AG04450 (cell line): ENCODE results near the gene FIS1. TPM values are rescaled to one million over a fixed set of nuclear protein-coding genes. Genes with fewer than 3 reads are reported as not detected.

ENCODE experiments used
- CTCF ChIA-PET: fragments of 300-600, 350-600 bp; formaldehyde crosslinking; extraction: SDS; loops from one replicate; lab custom pipeline; 2022; ENCODE audit warnings: antibody characterized with exemption, inconsistent platforms; lab: Charles Lee
- POLR2A ChIA-PET: fragments of 350-600 bp; formaldehyde crosslinking; extraction: SDS; loops from one replicate; lab custom pipeline; 2021; ENCODE audit warnings: antibody characterized with exemption, inconsistent platforms; lab: Yijun Ruan, JAX
- DNase-seq: peaks from one replicate; pipeline ENCODE4 v3.0.0-alpha.2; 2011; ENCODE audit warnings: low read depth, low spot score
- H3K27ac ChIP-seq: one replicate; pipeline ENCODE4 v1.5.1; 2012; ENCODE audit warnings: low read depth, low read length, control low read depth
- H3K27me3 ChIP-seq: one replicate; pipeline ENCODE4 v1.6.0; 2012; ENCODE audit warnings: low read length; ENCODE audit not compliant: control insufficient read depth, insufficient read depth
- H3K4me3 ChIP-seq: 2 replicates; pipeline ENCODE4 v1.5.1; 2011; ENCODE audit warnings: mild to moderate bottlenecking, low read depth, low read length, control low read depth
- H3K9me3 ChIP-seq: 2 replicates; pipeline ENCODE4 v1.5.1; 2012; ENCODE audit warnings: low read length; ENCODE audit not compliant: control insufficient read depth, insufficient read depth
- CTCF ChIP-seq: IDR thresholded peaks from 2 replicates; pipeline ENCODE4 v1.5.1; 2011; ENCODE audit warnings: low read depth, low read length, control low read depth, inconsistent platforms
- polyA plus RNA-seq: library from polyadenylated mRNA; depleted of rRNA; stranded (reverse); fragments of >200 nt; gene quantifications from 2 replicates; pipeline ENCODE4 v1.2.3, GENCODE V29; 2011

FIS1 gene
- polyA plus RNA-seq, 1 experiment, result 170 TPM

DNA sequence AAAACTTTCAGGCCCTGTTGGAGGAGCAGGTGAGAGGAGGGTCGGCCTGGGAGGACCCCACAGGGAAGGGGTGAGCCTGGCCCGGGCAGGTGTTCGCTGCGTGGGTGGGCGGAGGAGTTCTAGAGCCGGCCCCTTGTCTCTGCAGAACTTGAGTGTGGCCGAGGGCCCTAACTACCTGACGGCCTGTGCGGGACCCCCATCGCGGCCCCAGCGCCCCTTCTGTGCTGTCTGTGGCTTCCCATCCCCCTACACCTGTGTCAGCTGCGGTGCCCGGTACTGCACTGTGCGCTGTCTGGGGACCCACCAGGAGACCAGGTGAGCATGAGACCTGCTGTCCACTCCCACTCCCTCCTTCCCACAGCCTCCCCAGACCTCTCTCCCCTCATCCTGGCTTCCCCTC, 21.4 kb downstream of the FIS1 start:
- ChIA-PET POLR2A (interaction anchor here (0.7 kb wide), 1 partner anchor 20 kb away, joined by 3 read pairs; no protein-coding TSS in a partner anchor), CTCF (no interaction called here)
- no peak for DNase-seq
- H3K4me3 ChIP-seq, result no peak overlapping the region
- no peak for TF ChIP-seq CTCF
- no peaks in the 10 kb centered on the region; the same call in 1 of the 2 replicates for H3K9me3 ChIP-seq
- no peaks in the 10 kb centered on the region for H3K27me3 ChIP-seq
- H3K27ac ChIP-seq, result no peak overlapping the region

DNA sequence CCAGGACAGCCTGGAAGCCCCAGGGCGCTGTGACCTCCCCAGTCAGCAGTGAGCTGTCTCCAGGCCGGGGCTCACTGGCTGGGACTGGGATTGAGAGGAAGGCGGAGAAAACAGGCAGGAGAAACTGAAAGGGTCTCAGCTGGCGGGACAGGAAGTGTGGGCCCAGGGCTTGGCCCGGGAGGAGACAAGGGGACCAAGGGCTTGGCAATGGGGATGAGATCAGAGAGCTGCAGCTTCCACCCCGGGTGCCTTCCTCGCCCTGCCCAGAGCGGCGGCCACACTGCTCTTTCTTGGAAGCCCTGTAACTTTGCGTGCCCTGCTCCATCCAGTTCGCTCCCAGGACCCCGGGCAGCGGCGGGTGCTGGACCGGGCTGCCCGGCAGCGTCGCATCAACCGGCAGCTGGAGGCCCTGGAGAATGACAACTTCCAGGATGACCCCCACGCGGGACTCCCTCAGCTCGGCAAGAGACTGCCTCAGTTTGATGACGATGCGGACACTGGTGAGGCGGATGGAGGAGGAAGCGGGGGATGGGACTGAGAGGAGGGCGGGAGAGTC, 22.5 kb downstream of the FIS1 start:
- no peak for TF ChIP-seq CTCF
- H3K27me3 ChIP-seq, result no peaks in the 10 kb centered on the region
- DNase-seq, result no peak
- no peak overlapping the region for H3K27ac ChIP-seq
- CTCF ChIA-PET, result interaction anchor here (0.6 to 1.4 kb wide), 2 partner anchors 28 to 30 kb away, joined by 6 to 7 read pairs; no protein-coding TSS in a partner anchor
- POLR2A ChIA-PET, result no interaction called here
- no peaks in the 10 kb centered on the region; the same call in 1 of the 2 replicates for H3K9me3 ChIP-seq
- no peak overlapping the region for H3K4me3 ChIP-seq

DNA sequence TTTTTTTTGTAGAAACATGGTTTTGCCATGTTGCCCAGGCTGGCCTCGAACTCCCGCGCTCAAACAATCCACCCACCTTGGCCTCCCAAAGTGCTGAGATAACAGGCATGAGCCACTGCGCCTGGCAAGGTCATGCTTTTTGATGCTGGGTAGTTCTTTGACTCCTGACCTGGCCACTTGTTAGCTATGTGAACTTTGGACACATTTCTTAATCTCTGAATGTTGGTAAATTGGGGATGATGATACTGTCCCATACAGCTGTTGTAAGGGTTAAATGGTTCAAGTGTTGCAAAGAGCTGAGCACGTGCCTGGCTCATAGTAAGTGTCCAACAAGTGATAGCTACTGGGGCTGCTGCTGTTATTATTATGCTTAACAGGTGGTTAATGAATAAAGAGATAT, 24.6 kb downstream of the FIS1 start:
- no peak for DNase-seq
- H3K9me3 ChIP-seq, result no peaks in the 10 kb centered on the region; the same call in 1 of the 2 replicates
- no peak for TF ChIP-seq CTCF
- H3K27me3 ChIP-seq, result no peaks in the 10 kb centered on the region
- H3K27ac ChIP-seq, result no peak overlapping the region
- ChIA-PET POLR2A (no interaction called here), CTCF (interaction anchor here (1.1 to 2.6 kb wide), 3 partner anchors 24 to 76 kb away, joined by 3 to 9 read pairs (median 5); no protein-coding TSS in a partner anchor)
- no peak overlapping the region for H3K4me3 ChIP-seq

DNA sequence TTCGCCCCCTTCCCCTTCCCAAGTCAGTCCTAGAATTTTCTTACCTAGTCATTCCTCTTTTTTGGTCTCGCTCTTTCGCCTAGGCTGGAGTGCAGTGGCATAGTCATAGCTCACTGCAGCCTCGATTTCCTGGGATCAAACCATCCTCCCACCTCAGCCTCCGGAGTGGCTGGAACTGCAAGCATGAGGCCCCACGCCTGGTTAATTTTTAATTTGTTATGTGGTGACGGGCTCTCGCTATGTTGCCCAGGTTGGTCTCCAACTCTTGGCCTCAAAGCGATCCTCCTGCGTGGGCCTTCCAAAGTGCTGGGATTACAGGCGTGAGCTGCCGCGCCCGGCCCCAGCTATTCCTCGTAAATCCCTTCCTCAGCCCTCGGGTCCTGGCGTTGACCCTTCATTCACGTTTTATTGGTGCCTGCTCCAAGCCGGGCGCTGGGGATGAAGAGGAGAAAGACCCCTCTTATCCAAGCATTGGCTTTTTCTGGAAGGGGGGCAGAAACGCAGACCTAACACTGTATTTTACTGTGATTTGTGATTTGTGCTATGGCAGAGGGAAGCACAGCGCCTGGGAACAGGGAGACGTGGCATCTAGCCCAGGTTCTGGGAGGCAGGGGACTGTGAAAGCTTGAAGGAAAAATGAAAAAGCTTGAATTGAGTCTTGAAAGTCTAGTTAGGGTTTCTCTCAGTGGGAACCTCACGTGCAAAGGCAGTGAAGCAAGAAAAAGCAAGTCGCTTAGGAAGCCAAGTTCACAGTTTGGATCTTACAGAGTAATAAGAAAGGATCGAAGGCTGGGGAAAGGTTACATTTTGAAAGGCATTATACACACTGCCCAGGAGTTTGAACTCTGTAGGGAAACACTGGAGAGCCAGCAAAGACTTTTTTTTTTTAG, 26.4 kb downstream of the FIS1 start:
- Histone ChIP-seq H3K27me3 (no peaks in the 10 kb centered on the region), H3K27ac (no peak overlapping the region), H3K9me3 (no peaks in the 10 kb centered on the region; the same call in 1 of the 2 replicates), H3K4me3 (peak overlapping the region; percentile 92)
- TF ChIP-seq CTCF, result no peak
- ChIA-PET POLR2A (interaction anchor here (0.6 to 2.5 kb wide), 14 partner anchors 15 to 452 kb away, joined by 3 to 13 read pairs (median 4); partner anchors contain the start of genes IFT22, SERPINE1, TRIM56 and UFSP1), CTCF (interaction anchor here (0.7 to 2.3 kb wide), 15 partner anchors 9 to 328 kb away, joined by 3 to 26 read pairs (median 4); partner anchors contain the start of gene FIS1)
- no peak for DNase-seq
